NOMO-1 treated with DMSO at 0.1 percent for 48 hours (cell line): ENCODE results near the gene CENPVL1.
"Not testable (repeated sequence)": the region's sequence is repeated elsewhere in the genome, so short reads cannot be mapped to it uniquely, and the experiment has no call there.

ENCODE experiments used
- DNase-seq: peaks from one replicate; lab custom pipeline; 2025; ENCODE audit not compliant: unreplicated experiment; lab: John Stamatoyannopoulos, UW

CENPVL1 gene

DNA sequence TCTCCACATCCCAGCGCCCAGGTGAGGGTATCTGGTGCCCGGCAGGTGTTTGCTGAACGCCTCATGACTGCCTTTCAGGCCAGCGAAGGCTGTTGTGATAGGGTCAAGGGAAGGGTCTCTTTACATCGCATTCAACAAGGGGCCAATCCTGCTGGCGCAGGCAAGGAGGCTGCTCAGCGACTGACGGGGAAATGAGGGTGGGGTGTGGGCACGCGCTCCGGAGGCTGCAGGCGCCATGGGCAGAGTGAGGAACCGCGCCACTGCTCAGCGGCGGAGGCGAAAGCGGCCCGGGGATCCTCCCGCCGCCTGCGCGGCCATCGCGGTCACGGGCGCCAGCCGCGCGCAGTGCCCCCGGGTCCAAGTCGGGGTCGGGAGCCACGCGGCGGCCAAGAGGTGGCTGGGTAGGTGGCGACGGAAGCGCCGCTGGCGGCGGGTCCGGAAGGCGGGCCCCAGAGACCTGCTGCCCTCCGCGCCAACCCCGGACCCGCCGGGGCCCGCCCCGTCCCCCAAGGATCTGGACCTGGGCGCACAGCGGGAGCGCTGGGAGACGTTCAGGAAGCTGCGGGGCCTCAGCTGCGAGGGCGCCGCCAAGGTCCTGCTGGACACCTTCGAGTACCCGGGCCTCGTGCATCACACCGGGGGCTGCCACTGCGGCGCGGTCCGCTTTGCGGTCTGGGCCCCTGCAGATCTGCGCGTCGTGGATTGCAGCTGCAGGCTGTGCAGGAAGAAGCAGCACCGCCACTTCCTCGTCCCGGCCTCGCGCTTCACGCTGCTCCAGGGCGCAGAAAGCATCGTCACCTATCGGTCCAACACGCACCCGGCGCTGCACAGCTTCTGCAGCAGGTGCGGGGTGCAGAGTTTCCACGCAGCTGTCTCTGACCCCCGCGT, at the start of gene CENPVL1:
Gene CENPVL1, plus strand, starts transcription at position 236 of the 888 bp plus-strand sequence. Its CDS starts 0 bp downstream, at position 236.
- not testable (repeated sequence) for DNase-seq

DNA sequence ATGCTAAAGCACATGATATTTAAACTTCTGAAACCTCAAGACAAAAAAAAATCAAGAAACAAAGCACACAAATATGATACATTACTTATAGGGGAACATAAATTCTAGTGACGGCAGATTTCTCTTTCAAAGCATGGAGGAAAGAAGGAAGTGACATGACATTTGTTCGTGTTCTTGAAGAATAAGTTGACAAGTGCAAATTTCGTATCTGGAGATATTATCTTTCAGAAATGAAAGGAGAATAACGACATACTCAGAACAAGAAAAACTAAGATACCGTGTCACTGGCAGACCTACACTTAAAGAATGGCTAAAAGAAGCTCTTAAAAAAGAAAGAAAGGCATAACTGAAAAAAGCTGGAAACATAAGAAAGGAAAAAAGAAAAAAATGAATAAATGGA, 44.3 kb upstream of the CENPVL1 start:
- no peak for DNase-seq

GRCh38 chrX:51679689-51680433, 30.5 kb upstream of the CENPVL1 start:
- DNase-seq, result not testable (repeated sequence)

- DNase-seq, result not testable (repeated sequence)
These were observed 28.2 kb upstream of the CENPVL1 start for GRCh38 chrX:51681808-51682719.

- DNase-seq, result not testable (repeated sequence)
These were observed 27.6 kb upstream of the CENPVL1 start, which contains the start of gene CENPVL2 for GRCh38 chrX:51682720-51683062. Gene CENPVL2 (minus strand): TSS chrX:51682831. CDS start chrX:51682831, 0 bp downstream.

- no peak for DNase-seq
These were observed 16.1 kb upstream of the CENPVL1 start for GRCh38 chrX:51694254-51694653.

GRCh38 chrX:51697397-51697796, 12.9 kb upstream of the CENPVL1 start:
- DNase-seq, result no peak

GRCh38 chrX:51712943-51713647, 2.8 kb downstream of the CENPVL1 start:
- not testable (repeated sequence) for DNase-seq

- no peak for DNase-seq
These were observed 17.9 kb downstream of the CENPVL1 start for GRCh38 chrX:51728202-51728601.

- peak; percentile 94 for DNase-seq
These were observed 26.8 kb downstream of the CENPVL1 start for GRCh38 chrX:51737091-51737490.

DNA sequence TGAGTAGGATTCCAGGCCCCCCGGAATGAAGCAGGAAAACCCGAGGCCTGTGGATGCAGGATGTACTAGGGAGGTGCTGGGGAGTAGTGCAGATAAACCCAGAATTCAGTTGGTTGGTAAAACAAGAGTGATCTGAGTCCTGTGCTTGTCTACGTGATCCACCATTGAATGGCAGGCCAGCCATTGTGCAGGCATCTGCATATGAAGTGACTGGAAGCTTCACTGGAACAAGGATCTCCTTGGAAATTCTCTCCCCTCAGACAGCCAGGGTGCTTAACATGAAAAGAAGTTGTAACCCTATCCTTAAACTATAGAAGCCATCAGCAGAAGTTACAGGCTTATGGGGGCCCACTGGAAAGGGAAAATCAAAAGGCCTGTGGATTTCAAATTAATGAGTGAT, 32.3 kb downstream of the CENPVL1 start:
- no peak for DNase-seq

- DNase-seq, result peak; percentile 39
These were observed 33.1 kb downstream of the CENPVL1 start, which contains the start of gene GSPT2 for GRCh38 chrX:51743179-51743957. Gene GSPT2 (plus strand): TSS chrX:51743442. CDS start chrX:51743627, 185 bp downstream.

- DNase-seq, result no peak
These were observed 37.4 kb downstream of the CENPVL1 start for GRCh38 chrX:51747671-51748070.

DNA sequence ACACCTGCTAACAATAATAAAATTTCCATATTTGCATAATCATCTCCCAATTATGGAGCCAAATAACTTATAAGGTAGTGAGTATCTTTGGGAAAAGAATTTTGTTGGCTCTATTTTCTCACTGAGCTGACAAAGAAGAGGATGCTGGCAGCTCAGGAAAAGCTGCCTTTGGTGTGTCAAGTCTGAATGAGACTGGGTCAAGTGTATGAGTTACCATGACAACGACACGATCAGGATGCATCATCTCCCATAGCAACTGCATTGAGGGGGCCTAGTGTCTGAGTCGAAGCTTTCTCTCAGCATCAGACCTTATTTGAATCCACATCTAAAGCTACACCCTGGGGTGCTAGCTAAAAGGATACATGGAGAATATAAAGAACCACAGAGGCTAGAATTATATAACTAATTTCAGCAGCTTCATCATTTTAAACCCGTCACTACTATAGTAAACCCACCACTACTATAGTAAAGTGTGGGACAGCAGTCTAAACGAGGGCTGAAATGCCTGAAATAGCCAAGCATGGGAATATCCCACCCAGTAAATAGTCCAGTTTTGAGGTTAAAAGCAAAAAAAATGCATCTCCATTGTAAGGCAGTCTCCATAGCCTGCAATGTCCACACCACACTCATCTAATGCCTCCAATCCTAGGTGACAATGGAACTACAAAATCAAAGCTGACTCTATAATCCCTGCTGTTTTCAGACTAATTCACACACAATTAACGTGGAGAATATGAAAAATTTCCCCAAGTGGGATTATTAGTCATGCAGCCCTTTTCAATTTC, 48.9 kb downstream of the CENPVL1 start:
- DNase-seq, result no peak

DNA sequence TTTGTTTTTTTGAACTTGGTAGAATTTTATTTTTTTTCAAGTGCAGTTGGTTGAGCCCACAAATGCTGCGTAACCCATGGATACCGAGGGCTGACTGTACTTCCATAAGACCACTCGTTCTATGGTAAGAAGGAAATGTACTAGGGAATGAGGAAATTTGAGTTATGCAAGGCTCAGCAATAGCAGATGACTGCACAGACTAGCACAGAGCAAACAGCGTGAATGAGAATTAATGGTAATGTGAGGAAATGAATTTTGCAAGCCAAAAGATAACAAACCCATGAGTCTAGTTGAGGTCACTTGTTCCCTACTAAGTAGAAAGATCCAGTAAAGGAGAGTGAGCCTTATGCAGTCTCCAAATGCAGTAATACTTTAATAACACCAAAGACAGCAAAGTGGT, 50.3 kb downstream of the CENPVL1 start:
- no peak for DNase-seq
